ENCODE results near the gene KARS1.
A peak's percentile ranks its signal among the peaks of the same experiment; 100 is the strongest.

Gene KARS1

DNA sequence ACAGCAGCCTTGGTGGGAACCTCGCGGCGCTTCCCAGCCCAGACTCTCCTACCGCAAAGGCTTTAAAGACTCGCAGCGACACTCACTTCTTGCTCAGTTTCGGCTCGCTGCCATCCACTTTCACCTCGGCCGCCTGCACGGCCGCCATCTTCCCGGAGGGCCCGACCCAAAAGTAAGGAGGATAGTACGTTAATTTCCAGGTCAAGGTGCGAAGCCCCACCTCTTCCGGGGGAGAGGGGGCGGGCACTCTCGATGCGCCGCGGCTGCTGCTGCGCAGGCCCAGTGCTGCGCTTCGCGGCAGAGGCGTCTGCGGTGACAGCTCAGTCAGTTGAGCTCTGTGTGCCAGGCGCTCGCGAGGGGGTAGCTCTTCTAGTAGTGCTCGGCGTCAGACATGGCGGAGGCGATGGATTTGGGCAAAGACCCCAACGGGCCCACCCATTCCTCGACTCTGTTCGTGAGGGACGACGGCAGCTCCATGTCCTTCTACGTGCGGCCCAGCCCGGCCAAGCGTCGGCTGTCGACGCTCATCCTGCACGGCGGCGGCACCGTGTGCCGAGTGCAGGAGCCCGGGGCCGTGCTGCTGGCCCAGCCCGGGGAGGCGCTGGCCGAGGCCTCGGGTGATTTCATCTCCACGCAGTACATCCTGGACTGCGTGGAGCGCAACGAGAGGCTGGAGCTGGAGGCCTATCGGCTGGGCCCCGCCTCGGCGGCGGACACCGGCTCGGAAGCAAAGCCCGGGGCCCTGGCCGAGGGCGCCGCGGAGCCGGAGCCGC, at the start of gene KARS1, which contains the start of gene TERF2IP:
TSS of gene KARS1 (minus strand) at position 174 of the 773 bp plus-strand sequence. CDS start at position 148, 26 bp downstream.
TSS of gene TERF2IP (plus strand) at position 282 of the 773 bp plus-strand sequence. CDS start at position 392, 110 bp downstream.
- peak; percentile 55 for DNase-seq

GRCh38 chr16:75695708-75696107, 48.2 kb upstream of the KARS1 start:
- DNase-seq = no peak

GRCh38 chr16:75687361-75687760, 39.9 kb upstream of the KARS1 start:
- DNase-seq = no peak

GRCh38 chr16:75682308-75682707, 34.8 kb upstream of the KARS1 start:
- no peak for DNase-seq

DNA sequence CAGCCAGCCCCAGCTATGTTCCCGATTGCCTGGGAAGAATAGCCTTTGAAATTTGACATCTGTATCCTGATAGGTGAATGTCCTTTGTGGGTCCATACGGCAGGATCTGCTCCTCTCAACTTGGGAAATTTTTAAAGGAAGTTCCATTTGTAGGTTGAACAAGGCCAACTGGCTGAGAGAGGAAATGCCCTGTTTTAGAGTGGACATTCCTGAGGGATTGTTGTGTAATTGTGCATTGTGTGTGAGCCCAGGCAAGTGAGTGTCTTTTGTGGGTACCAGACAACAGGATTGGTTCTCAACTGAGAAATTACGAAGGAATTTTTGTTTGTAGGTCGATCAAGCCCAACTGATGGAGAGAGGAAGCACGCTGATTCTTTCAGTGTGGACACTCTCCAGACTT, 31.9 kb upstream of the KARS1 start:
- DNase-seq = no peak

GRCh38 chr16:75676909-75677308, 29.4 kb upstream of the KARS1 start, which contains the start of gene CPHXL2:
CPHXL2 (minus strand) TSS chr16:75677009; CDS start chr16:75676999, 10 bp downstream.
- DNase-seq = no peak

- no peak for DNase-seq
Observed at GRCh38 chr16:75667503-75667902, 20.0 kb upstream of the KARS1 start.

DNA sequence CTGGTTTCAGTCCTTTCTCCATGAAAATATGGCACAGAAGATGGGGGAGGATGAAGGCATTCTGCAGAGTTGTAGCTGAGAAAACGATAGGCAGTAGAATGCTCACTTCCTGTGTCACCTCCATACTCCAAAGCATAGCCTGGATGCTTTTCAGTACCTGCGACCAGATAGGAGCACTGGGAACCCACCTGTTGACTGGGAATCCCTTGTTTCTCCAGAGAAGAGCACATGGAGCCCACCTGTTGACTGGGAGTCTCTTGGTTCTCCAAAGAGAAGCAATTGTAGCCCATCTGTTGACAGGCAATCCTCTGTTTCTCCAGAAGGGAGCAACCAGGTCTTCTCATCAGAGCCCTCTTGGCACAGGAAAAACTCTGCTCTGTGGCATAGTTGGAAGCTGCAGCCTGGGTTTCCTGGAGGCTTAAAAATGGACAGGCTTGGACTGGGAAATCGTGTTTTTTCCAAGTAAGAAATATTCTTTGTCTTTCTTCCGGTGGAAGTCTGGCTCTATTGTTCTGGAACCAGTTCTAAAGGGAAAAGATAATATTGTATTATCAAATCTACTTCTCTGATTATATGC, 13.3 kb upstream of the KARS1 start:
- no peak for DNase-seq

DNA sequence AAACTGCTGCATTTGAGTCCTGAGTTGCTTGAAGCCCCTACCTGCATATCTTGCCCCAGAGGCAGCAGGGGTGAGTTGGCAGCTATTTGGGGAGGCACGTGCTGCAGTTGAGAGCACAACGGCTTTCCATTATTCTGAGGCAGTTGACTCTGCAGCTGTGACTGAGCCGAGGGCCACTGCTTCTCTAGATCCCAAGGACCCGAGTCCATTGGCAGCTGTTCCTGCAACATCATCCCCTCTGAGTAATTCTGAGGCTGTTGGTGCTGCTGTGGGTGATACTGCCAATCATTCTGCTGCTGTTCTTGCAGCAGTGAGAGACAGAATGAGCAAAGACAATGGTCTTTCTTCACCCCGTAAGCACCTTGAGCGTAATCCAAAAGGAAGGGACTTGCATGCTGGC, 12.9 kb upstream of the KARS1 start:
- no peak for DNase-seq

DNA sequence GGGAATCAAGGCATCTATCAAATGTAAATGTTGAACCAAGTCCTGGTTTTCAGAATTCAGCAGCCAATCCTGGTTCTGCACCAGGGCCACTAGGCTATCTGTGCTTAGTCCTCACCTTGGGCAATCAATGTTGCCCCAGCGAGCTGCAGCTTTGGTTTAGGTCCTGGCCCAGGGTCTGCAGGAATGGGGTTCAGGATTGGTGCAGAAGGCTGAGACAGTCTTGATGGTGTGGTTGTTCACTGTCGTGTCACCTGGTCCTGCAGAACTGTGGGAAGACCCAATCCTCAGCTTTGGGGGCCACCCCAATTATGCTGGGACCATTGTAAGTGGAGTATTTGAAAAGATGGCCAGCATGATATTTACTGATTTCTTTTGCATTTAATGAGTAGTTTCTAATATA, 10.7 kb upstream of the KARS1 start:
- DNase-seq = no peak

DNA sequence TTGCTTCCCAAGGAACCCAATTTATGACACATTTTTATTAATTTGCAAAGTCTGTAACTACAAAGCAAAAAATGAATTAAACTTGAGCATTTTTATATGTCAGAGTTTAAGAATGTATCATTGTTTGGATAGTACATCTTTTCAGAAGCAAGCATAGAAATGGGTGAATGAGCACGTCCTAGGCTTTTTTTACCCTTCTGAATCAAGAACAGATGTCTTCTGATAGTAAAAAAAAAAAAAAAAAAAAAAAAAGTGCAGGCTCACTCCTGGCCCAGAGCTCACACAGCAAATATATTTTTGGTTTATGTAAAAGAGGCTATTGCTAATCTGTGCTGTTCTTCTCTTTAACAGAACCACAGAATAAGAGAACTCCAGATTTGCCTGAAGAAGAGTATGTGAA, 6.5 kb upstream of the KARS1 start:
- no peak for DNase-seq

DNA sequence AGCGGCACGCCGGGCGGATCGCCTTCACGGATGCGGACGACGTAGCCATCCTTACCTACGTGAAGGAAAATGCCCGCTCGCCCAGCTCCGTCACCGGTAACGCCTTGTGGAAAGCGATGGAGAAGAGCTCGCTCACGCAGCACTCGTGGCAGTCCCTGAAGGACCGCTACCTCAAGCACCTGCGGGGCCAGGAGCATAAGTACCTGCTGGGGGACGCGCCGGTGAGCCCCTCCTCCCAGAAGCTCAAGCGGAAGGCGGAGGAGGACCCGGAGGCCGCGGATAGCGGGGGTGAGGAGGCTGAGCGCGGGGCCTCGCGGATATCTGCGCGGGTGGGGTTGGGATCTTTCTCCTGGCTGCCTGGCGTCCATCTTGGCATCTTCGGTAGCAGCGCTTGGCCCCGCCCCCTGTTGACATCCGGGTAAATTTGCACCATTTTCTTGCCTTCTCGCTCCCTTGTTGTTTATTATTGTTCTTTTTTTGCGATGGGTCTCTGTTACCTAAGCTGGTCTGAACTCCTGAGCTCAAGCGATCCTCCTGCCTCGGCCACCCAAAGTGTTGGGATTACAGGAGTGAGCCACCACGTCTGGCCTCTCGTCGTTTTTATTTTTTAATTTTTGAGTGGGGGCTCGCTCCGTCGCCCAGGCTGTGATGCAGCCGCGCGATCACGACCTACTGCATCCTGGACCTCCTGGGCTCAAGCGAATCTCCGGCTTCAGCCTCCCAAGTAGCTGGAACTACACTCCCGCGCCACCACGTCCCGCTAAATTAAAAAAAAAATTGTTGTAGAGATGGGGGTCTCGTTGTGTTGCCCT, 1.0 kb upstream of the KARS1 start:
- peak; percentile 40 for DNase-seq

DNA sequence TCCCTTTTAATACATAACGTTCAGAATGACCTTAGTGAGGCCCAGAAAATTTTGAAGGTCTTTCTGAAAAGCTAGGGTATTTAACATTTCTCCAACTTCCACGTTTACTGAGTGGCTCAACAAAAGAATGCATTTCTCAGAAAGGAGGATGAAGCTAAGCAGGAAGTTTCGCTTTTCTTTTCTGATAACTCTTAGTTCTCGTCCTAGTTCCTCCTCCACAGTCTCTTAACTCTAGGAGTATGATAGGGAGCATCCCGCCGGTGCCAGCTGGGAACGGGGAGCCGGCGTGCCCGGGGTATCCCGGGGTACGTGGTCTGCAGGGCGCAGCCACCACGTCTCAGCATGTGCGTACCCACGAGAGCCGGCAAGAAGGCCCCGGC, 363 bp downstream of the KARS1 start:
- no peak for DNase-seq

DNA sequence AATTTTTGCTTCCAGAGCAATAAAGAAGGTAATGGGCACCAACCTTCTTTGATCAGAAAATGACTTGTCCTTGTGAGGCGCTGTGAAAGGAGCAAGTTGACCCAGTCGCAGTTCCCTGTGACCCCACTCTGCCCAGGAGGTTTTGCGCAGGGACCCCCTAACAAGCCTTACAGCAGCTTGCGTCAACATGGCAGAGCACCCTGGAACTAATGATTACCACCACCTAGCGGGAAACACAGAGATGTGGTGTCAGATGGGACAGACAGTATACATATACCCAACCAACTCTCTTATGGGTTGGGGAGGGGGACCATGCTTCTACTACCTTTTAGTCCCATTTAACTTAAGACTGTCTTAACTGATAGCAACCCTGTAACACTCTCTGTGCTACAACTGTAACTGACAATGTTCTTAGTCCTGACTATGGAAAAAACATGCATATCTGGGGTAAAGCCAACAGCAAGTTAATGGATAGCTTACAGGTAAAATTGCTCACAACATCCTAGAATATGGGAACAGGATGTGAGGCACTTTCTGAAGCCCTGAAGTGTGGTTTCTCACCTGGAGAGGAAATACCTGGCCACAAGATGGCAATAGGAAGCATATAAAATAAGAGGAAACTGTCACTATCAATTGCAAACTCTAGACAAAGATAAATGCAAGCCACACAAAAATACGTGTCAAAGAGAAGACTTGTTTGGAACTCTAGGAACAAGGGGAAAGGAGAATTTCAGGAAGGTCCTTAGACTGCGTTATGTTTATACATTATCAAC, 3.0 kb downstream of the KARS1 start:
- DNase-seq = no peak

- DNase-seq = no peak
Observed at GRCh38 chr16:75640598-75640997, 6.9 kb downstream of the KARS1 start.

GRCh38 chr16:75635036-75635435, 12.4 kb downstream of the KARS1 start:
- no peak for DNase-seq

GRCh38 chr16:75632857-75633256, 14.6 kb downstream of the KARS1 start:
- DNase-seq = no peak

GRCh38 chr16:75630052-75630451, 17.4 kb downstream of the KARS1 start:
- no peak for DNase-seq

DNA sequence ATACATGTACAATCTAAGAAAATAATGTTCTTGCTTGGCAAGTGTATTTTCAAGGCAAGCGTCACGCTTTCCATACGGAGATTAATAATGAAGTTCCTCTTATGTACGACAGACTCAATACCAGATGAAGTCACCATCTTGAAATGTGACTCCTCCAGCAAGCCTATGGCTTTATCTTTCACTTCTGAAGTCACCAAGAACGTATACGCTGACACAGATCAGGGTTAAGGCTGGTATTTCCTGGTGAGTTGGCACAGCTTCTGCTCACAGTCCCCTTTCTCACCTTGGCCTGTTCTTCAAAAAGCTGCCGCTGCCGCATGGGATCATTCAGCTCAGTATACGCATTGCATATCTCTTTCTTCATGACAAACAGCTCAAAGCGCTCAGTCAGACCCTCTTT, 18.3 kb downstream of the KARS1 start:
- no peak for DNase-seq

GRCh38 chr16:75628351-75628750, 19.1 kb downstream of the KARS1 start:
- no peak for DNase-seq

DNA sequence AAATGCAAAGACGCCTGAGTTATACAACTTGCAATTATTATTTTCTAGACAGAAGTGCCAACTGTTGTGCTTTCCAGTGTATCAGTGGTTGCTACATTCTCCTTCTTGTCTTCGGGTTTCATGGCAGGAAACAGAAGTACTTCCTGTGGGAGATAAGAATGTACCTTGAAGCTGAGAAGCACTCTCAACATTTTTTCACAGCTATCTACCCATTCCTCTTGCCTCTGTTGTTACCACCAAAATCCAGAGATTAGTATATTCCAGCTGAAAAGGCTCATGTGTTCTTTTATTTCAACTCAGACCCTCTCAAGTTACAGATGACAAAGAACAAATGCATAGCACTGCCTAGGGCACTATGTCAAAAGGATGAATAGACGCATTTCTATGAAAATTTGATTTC, 19.6 kb downstream of the KARS1 start:
- DNase-seq = no peak

DNA sequence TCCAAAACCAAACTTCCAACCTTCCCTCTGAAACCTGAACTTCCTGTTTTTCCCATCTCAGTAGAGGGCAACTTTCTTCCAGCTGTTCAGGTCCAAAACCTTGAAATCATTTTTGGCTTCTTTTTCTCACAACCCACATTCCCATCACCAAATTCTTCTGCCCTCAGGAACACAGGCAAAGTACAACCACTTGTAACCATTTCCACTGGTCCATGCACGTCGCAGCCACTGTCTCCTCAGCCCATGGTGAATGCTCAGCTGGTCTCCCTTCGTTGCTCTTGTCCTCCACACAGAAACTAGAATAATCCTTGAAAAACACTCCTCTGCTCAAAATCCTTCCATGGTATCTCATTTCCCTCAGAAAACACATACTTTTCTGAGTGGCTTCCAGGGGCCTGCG, 20.7 kb downstream of the KARS1 start:
- no peak for DNase-seq

- no peak for DNase-seq
Observed at GRCh38 chr16:75624921-75625334, 22.5 kb downstream of the KARS1 start.
